ENCODE data around the gene CFAP46.

- TF ChIP-seq GATA2 (IDR thresholded peaks at IDR 0.05; ENCODE audit: low read depth, low read length) (no peak), GATA3 (IDR thresholded peaks at IDR 0.05; ENCODE audit: low read depth, low read length) (no peak)
Observed at GRCh38 chr10:132939378-132939955, 2.9 kb downstream of the CFAP46 start.

All from SH-SY5Y (cell line).